Loucy (cell line): ENCODE data around the gene TTC9B.
"Not testable (repeated sequence)": the region's sequence is repeated elsewhere in the genome, so short reads cannot be mapped to it uniquely, and the experiment has no call there.

Source experiments
- CTCF ChIP-seq: fragments of 200-600 bp; sonication (generic); conservative IDR thresholded peaks from 2 replicates; pipeline ENCODE4 v1.5.1; 2014; ENCODE audit warnings: mild to moderate bottlenecking, antibody characterized with exemption, low read length
- EZH2phosphoT487 ChIP-seq: fragments of 200-600 bp; IDR thresholded peaks from 2 replicates; pipeline ENCODE4 v1.6.1; 2018; ENCODE audit warnings: antibody characterized with exemption, mild to moderate bottlenecking, moderate library complexity, borderline replicate concordance

DNA sequence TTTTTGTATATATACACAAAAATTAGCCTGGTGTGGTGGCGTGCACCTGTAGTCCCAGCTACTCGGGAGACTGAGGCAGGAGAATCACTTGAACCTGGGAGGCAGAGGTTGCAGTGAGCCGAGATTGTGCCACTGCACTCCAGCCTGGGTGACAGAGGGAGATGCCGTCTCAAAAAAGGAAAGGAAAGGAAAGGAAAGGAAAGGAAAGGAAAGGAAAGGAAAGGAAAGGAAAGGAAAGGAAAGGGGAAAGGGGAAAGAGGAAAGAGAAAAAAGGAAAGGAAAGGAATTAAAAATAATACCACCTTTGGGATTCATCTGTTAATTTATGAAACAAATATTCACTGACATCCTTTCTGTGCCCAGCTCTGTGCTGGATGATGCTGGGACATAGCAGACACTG is 845 bp upstream of the TTC9B start:
- not testable (repeated sequence) for TF ChIP-seq CTCF, EZH2phosphoT487
